DOHH2 (cell line): ENCODE measurements around the gene ICE2.

Experiments
- CTCF ChIP-seq: fragments of 200-600 bp; sonication (generic); IDR thresholded peaks from one replicate; pipeline ENCODE4 v1.5.1; 2014; ENCODE audit warnings: antibody characterized with exemption, mild to moderate bottlenecking, low read depth, low read length; ENCODE audit not compliant: poor library complexity, severe bottlenecking
- EZH2phosphoT487 ChIP-seq: fragments of 200-600 bp; sonication (generic); IDR thresholded peaks from 2 replicates; pipeline ENCODE4 v1.6.1; 2017; ENCODE audit warnings: borderline replicate concordance, mild to moderate bottlenecking, antibody characterized with exemption, low read length, moderate library complexity, mixed read lengths

GRCh38 chr15:60496853-60497252 lies 17.9 kb upstream of the ICE2 start:
- TF ChIP-seq CTCF (no peak), EZH2phosphoT487 (no peak)
